NB4 (cell line): ENCODE measurements around the gene ODAD2.

Experiments used
- TF ChIP-seq, protein P1 (sequence below): IDR thresholded peaks from 2 replicates; pipeline ENCODE4 v1.6.1; 2011; ENCODE audit warnings: low read depth, low read length
- TF ChIP-seq, protein P2 (sequence below): IDR thresholded peaks from one replicate; pipeline ENCODE4 v1.5.1; 2012; ENCODE audit warnings: low read depth, low read length

DNA sequence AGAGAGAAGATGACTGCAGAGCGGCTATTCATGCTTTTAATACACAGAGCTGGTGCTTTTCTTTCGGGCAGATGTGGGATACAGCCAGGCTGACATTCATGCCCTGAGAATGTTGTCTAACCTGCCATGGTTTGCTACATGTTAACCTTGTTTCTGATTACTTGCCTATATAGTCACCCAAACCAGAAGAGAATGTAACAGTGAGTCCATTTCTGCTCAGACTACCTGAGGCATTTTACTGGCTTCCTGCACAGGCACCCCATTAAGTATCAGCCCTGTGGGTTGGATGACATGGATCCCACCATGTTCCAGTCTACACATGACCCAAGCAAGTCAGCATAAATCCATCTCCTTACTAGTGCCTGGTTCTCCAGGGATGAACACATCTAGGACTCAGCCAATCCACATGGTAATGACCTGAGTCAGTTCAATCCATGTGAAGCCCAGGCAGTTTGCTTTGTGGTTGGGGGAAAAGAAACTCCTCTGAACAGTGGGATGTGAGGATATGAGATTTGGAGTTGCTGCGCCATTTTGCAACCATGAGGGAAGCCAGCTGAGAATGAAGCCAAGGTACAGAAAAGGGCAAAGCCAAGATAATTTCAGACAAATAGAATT is 197.6 kb downstream of the ODAD2 start:
- TF ChIP-seq, protein P1, sequence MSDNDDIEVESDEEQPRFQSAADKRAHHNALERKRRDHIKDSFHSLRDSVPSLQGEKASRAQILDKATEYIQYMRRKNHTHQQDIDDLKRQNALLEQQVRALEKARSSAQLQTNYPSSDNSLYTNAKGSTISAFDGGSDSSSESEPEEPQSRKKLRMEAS: no peak
- TF ChIP-seq, protein P2, sequence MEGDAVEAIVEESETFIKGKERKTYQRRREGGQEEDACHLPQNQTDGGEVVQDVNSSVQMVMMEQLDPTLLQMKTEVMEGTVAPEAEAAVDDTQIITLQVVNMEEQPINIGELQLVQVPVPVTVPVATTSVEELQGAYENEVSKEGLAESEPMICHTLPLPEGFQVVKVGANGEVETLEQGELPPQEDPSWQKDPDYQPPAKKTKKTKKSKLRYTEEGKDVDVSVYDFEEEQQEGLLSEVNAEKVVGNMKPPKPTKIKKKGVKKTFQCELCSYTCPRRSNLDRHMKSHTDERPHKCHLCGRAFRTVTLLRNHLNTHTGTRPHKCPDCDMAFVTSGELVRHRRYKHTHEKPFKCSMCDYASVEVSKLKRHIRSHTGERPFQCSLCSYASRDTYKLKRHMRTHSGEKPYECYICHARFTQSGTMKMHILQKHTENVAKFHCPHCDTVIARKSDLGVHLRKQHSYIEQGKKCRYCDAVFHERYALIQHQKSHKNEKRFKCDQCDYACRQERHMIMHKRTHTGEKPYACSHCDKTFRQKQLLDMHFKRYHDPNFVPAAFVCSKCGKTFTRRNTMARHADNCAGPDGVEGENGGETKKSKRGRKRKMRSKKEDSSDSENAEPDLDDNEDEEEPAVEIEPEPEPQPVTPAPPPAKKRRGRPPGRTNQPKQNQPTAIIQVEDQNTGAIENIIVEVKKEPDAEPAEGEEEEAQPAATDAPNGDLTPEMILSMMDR: no peak
